A549 (cell line): ENCODE results near the gene BAIAP3.

Experiments used
- CTCF ChIP-seq: fragments of >200 bp; sonication (Bioruptor Twin); formaldehyde crosslinking; IDR thresholded peaks from 3 replicates; pipeline ENCODE4 v1.5.1; 2016
- ESRRA ChIP-seq: fragments of 150-350 bp; IDR thresholded peaks from 2 replicates; pipeline ENCODE4 v1.6.1; 2014; ENCODE audit warnings: mild to moderate bottlenecking, low read length, borderline replicate concordance
- FOSB ChIP-seq: fragments of 250-450 bp; sonication (Bioruptor Pico); IDR thresholded peaks from 2 replicates; pipeline ENCODE4 v1.5.0; 2020; ENCODE audit warnings: mild to moderate bottlenecking, moderate library complexity
- FOSL2 ChIP-seq, 2 experiments: fragments of 450-650 bp in 1 of 2; fragments of >200 bp in 1 of 2; sonication (Bioruptor Twin) in 1 of 2; formaldehyde crosslinking; IDR thresholded peaks; 2 replicates each; pipeline versions ENCODE4 v1.5.0 to v1.6.1; 2016 to 2020; ENCODE audit warnings: mild to moderate bottlenecking in 1 of 2, moderate library complexity in 1 of 2
- JUNB ChIP-seq: fragments of >200 bp; sonication (Bioruptor Twin); formaldehyde crosslinking; IDR thresholded peaks from 2 replicates; pipeline ENCODE4 v1.6.1; 2016
- KDM1A ChIP-seq: fragments of 200-600 bp; sonication (generic); IDR thresholded peaks from 2 replicates; pipeline ENCODE4 v1.6.1; 2016; ENCODE audit warnings: low read depth, mild to moderate bottlenecking
- MAFK ChIP-seq: fragments of 450-650 bp; IDR thresholded peaks from 2 replicates; pipeline ENCODE4 v1.6.1; 2014; ENCODE audit not compliant: partially characterized antibody
- PBX3 ChIP-seq: IDR thresholded peaks from 2 replicates; pipeline ENCODE4 v1.6.1; 2012
- POLR2A ChIP-seq: IDR thresholded peaks from 2 replicates; pipeline ENCODE4 v1.6.1; 2012; ENCODE audit warnings: mild to moderate bottlenecking, low read length
- RAD21 ChIP-seq, 2 experiments: fragments of >200 bp in 1 of 2; sonication (Bioruptor Twin) in 1 of 2; formaldehyde crosslinking in 1 of 2; IDR thresholded peaks in 1 of 2; conservative IDR thresholded peaks in 1 of 2; 2 replicates in 1 of 2; 3 replicates in 1 of 2; pipeline ENCODE4 v1.6.1; 2012 to 2018; ENCODE audit warnings: inconsistent platforms in 1 of 2
- REST ChIP-seq: fragments of 200-600 bp; sonication (generic); IDR thresholded peaks from 2 replicates; pipeline ENCODE4 v1.6.1; 2016; ENCODE audit warnings: antibody characterized with exemption, mild to moderate bottlenecking, moderate library complexity

GRCh38 chr16:1346422-1347285 is 13.2 kb downstream of the BAIAP3 start:
- peak; percentile 29; the same call in 2 of the 3 replicates for TF ChIP-seq CTCF
- TF ChIP-seq MAFK = no peak
- TF ChIP-seq RAD21 (conservative IDR thresholded peaks at IDR 0.05 in 1 of 2, IDR thresholded peaks at IDR 0.05 in 1 of 2) = peak in 1 of 2 experiments; percentile 32; a peak in 1 of 5 replicates
- TF ChIP-seq POLR2A = no peak; the same call in 1 of the 2 replicates
- TF ChIP-seq PBX3 = no peak
- TF ChIP-seq KDM1A = no peak
- no peak for TF ChIP-seq JUNB
- TF ChIP-seq ESRRA = no peak
- no peak for TF ChIP-seq FOSL2 (IDR thresholded peaks at IDR 0.05)
- no peak for TF ChIP-seq FOSL2 (CRISPR knock-in tag; IDR thresholded peaks at IDR 0.05)
- no peak for TF ChIP-seq FOSB (CRISPR knock-in tag)
- TF ChIP-seq REST = no peak
